IPS DF 6.9 (cell line): ENCODE data around the gene SEM1.
"Not testable (repeated sequence)": the region's sequence is repeated elsewhere in the genome, so short reads cannot be mapped to it uniquely, and the experiment has no call there.

Experiments
- DNase-seq: peaks from one replicate; pipeline ENCODE4 v3.0.0-alpha.2; 2013; ENCODE audit warnings: low read depth, low spot score
- H3K27ac ChIP-seq: one replicate; pipeline ENCODE4 v1.5.1; 2013; ENCODE audit warnings: low read length, control low read depth
- H3K27me3 ChIP-seq: 2 replicates; pipeline ENCODE4 v1.6.1; 2013; ENCODE audit warnings: mild to moderate bottlenecking, low read length; ENCODE audit not compliant: control insufficient read depth, insufficient read depth
- H3K36me3 ChIP-seq: 2 replicates; pipeline ENCODE4 v1.6.1; 2013; ENCODE audit warnings: low read length; ENCODE audit not compliant: control insufficient read depth, insufficient read depth
- H3K4me1 ChIP-seq: 2 replicates; pipeline ENCODE4 v1.6.1; 2013; ENCODE audit warnings: low read length; ENCODE audit not compliant: control insufficient read depth, insufficient read depth
- H3K4me3 ChIP-seq: 2 replicates; pipeline ENCODE4 v1.5.1; 2013; ENCODE audit warnings: mild to moderate bottlenecking, low read length
- H3K9me3 ChIP-seq: 2 replicates; pipeline ENCODE4 v1.6.1; 2013; ENCODE audit warnings: low read length, inconsistent platforms; ENCODE audit not compliant: control insufficient read depth, insufficient read depth
- WGBS: extraction: QIAGEN DNeasy Blood & Tissue Kit; methylation state at CpG from one replicate; pipeline ENCODE4 v1.1.7; 2013; ENCODE audit warnings: mixed read lengths, missing lambda C conversion rate; ENCODE audit not compliant: insufficient read length, insufficient coverage; 5-methylcytosine and 5-hydroxymethylcytosine counted together

SEM1 gene

DNA sequence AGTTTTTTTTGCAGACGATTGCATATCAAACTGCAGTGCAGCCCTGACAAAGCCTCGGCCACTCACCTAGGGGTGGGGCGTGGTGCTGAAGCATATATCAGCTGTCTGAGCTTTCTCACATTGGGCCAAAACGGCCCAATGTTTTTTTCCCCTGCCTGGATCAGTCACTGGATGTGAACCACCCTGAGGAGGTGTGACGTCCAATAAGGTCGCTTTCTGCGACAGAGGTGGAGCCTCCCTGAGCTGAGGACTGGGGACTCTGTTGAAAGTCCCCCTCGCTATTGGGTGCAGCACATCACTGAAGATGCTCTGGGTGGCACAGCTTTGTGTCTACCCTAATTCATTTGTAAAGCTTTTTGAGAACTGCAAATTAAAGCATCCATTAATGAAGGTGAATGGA, 60.9 kb downstream of the SEM1 start:
- no peak overlapping the region for H3K4me3 ChIP-seq
- no peaks in the 10 kb centered on the region; the same call in 1 of the 2 replicates for H3K4me1 ChIP-seq
- DNase-seq, result no peak
- H3K36me3 ChIP-seq, result no peaks in the 10 kb centered on the region
- no peak overlapping the region for H3K27ac ChIP-seq
- no CpG with 5 or more reads among the region's 8 CpGs for WGBS
- H3K9me3 ChIP-seq, result no peaks in the 10 kb centered on the region
- no peaks in the 10 kb centered on the region for H3K27me3 ChIP-seq

DNA sequence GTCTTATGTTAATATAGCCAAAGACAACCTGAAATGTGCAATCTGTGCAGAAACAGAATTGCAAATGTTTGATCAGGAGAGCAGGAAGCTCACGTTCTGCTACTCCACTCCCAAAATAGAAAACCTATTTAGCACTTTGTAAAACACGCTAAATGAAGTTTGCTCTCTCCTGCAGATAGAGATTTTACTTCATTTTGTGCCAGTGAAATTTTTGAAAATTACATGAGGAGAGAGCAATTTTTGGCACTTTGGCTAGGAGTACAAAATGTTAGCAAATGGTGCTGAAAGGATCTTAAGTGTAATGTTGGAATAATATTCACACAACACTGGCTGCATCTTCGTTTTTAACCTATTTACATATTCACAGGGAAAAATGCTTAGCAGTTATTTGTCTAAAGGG, 61.9 kb downstream of the SEM1 start:
- no peaks in the 10 kb centered on the region for H3K36me3 ChIP-seq
- H3K4me3 ChIP-seq, result no peak overlapping the region
- no peaks in the 10 kb centered on the region; the same call in 1 of the 2 replicates for H3K4me1 ChIP-seq
- no peak overlapping the region for H3K27ac ChIP-seq
- H3K27me3 ChIP-seq, result no peaks in the 10 kb centered on the region
- DNase-seq, result no peak
- no CpG with 5 or more reads among the region's 3 CpGs for WGBS
- no peaks in the 10 kb centered on the region for H3K9me3 ChIP-seq

DNA sequence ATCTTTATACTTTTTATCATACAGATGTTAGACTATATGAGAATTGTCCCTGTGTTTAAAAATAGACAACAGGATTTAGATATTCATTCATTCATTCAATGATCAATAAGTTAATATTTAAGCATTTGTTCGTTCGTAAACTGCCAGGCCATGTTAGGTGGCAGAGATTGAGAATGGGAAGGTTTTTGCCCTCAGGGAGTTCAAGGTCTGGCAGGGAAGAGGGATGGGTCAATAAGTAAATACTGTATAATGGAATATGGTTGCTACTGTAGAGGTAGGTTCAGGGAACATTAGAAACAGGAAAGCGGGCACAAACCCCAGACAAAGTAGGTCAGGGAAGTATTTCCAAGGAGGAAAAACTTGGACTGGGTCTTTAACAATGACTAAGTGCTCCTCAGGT, 64.6 kb downstream of the SEM1 start:
- H3K36me3 ChIP-seq, result no peaks in the 10 kb centered on the region
- H3K4me3 ChIP-seq, result no peak overlapping the region
- no peak overlapping the region for H3K27ac ChIP-seq
- no peak for DNase-seq
- no peaks in the 10 kb centered on the region for H3K27me3 ChIP-seq
- H3K9me3 ChIP-seq, result no peaks in the 10 kb centered on the region; the same call in 1 of the 2 replicates
- no CpG with 5 or more reads among the region's 3 CpGs for WGBS
- H3K4me1 ChIP-seq, result no peaks in the 10 kb centered on the region; the same call in 1 of the 2 replicates

DNA sequence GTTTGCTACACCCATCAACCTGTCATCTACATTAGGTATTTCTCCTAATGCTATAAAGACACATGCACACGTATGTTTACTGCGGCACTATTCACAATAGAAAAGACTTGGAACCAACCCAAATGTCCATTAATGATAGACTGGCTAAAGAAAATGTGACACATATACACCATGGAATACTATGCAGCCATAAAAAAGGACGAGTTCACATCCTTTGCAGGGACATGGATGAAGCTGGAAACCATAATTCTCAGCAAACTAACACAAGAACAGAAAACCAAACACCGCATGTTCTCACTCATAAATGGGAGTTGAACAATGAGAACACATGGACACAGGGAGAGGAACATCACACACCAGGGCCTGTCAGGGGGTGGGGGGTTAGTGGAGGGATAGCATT, 66.2 kb downstream of the SEM1 start:
- no CpG with 5 or more reads among the region's 4 CpGs for WGBS

DNA sequence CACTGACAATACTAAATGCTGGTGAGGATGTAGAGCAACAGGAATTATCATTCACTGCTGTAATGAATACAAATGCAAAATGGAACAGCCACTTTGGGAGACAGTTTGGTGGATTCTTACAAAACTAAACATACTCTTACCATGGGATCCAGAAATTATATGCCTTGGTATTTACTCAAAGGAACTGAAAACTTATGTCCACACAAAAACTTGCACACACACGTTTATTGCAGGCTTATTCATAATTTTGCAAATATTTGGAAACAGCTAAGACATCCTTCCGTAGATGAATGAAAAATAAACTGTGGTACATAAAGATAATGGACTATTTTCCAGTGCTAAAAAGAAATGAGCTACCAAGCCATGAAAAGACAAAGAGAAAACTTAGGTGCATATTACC, 69.6 kb downstream of the SEM1 start:
- WGBS, result no CpG with 5 or more reads among the region's 2 CpGs
- DNase-seq, result no peak
- no peaks in the 10 kb centered on the region for H3K36me3 ChIP-seq

More for the DNA sequence above, 66.2 kb downstream of the SEM1 start:
- H3K4me3 ChIP-seq, DNase-seq, H3K27me3 ChIP-seq, H3K9me3 ChIP-seq, H3K27ac ChIP-seq, H3K4me1 ChIP-seq, H3K36me3 ChIP-seq: not testable (repeated sequence)

More for the DNA sequence above, 69.6 kb downstream of the SEM1 start:
- Histone ChIP-seq H3K27me3 (no peaks in the 10 kb centered on the region), H3K4me1 (no peaks in the 10 kb centered on the region), H3K4me3 (no peak overlapping the region), H3K9me3 (no peaks in the 10 kb centered on the region; the same call in 1 of the 2 replicates), H3K27ac (no peak overlapping the region)
